HG03521 (cell line): ENCODE measurements around the gene MYBPC2.
"Not testable (repeated sequence)": the region's sequence is repeated elsewhere in the genome, so short reads cannot be mapped to it uniquely, and the experiment has no call there.

Experiments
- ATAC-seq: cut with Tn5 transposase; IDR thresholded peaks from one replicate; pipeline ENCODE4 v1.9.1; 2021; ENCODE audit warnings: mild to moderate bottlenecking, moderate library complexity; ENCODE audit not compliant: unreplicated experiment

Gene MYBPC2

DNA sequence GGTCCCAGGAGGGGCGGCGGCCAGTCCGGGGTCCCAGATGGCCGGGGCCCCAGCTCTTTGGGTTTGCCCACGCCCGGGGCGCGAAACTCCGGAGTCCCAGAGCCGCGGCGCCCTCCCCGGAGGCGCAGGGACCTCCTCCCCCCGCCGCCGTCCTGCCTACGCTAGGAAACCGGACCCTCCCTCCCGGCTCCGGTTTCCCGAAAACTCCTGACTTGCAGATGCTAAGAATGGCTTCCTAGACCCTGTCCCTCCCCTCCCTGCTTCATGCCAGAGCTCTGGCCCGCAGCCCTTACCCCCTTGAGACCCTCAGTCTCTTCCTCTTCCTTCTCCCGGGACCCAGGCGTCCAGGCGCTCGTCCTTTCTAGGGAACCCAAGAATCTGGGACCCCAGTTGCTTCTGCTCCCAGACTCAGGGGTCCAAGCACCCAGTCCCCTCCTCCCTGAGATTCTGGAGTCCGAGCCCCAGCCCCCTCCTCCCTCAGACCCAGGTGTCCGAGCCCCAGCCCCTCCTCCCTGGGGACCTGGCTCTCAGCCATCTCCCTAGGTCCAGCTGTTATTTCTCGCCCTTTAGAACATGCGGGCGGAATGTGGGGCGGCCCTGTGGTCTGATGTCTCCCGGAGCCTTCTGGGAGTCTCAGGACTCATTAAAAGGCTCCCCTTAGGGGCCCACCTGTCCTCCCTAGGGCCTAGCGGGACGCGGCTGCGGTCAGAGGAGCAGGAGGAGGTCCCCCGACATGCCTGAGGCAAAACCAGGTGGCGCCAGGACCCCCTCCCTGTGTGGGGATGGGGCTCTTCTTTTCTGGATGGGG, at the start of gene MYBPC2:
Gene MYBPC2, plus strand, starts transcription at position 672 of the 808 bp plus-strand sequence. Its CDS starts 62 bp downstream, at position 734.
- no peak for ATAC-seq

DNA sequence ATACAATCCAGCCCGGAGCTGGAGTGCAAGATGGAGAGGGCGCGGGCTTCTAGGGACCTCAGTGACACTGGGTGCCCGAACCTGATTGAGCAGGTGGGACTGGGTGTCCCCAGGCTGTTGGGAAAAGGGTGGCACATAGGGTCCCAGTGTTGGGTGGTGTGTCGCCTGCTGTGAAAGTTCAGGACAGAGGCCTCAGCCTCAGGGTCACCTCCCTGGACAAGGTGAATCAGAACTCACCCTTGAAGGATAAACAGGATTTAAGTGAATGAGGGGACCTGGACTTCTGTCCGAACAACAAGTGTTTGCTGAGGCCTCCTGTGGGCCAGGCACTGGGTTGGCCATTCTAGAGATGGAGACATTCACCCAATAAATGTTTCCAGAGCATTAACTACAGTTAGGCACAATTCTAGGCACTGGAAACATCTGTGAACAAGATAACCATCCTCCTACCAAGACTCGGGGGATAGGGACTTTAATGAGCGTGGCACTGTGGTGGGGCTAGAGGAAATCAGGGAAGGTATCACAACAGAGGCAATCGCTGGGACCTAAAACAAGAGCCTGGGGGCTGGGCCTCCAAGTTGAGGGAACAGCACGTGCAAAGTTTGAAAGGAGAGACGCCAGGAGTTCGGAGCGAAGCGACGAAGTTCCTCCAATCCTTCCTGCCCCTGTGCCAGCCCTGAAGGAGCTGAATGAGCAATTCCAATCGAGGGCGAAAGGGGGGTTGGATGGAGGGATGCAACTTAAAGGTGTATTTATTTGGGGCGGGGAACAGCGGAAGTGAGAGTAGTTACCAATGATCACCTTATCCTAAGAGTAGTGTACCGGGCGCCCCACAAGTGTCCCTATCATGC, 49.5 kb upstream of the MYBPC2 start:
- no peak for ATAC-seq

DNA sequence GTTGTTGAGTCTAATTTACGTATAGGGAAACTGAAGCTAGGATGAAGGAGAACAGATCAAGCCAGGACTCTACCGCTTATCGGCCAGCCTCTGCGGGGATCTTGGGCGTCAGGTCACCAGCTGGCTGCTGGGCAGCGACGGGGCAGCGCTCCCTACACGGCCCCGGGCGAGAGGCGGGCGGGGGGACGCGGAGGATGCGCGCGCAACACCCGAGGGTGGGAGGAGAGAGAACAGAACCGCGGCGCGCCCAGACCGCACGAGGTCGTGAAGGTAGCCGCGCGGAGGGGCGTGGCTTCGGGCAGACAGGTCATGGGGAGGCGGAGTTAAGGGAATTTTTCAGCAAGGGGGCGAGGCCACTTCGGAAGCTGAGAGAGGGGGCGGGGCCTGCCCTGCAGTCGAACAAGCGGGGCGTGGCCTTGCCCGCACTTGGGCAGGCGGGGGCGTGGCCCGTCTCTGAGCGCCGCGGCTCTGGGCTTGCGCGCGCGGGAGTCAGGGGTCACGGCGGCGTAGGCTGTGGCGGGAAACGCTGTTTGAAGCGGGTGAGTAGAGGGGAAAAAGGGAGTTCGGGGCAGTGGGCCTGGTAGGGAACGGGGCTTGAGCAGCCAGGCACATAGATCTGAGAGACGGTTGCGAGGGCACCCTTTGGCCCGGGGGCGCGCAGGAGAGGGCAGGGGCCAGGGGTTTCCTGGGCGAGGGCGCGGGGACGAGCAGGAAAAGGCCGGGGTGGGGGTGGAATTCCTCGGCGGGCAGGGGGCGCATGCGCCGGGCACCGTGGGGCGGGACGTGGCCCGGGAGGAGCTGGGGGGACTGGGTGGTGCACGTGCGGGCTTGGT, 48.6 kb upstream of the MYBPC2 start, which contains the start of gene POLD1:
Gene POLD1, plus strand, starts transcription at position 496 of the 833 bp plus-strand sequence. CDS start 14,505 bp downstream, outside the sequence.
- peak; percentile 85 for ATAC-seq

DNA sequence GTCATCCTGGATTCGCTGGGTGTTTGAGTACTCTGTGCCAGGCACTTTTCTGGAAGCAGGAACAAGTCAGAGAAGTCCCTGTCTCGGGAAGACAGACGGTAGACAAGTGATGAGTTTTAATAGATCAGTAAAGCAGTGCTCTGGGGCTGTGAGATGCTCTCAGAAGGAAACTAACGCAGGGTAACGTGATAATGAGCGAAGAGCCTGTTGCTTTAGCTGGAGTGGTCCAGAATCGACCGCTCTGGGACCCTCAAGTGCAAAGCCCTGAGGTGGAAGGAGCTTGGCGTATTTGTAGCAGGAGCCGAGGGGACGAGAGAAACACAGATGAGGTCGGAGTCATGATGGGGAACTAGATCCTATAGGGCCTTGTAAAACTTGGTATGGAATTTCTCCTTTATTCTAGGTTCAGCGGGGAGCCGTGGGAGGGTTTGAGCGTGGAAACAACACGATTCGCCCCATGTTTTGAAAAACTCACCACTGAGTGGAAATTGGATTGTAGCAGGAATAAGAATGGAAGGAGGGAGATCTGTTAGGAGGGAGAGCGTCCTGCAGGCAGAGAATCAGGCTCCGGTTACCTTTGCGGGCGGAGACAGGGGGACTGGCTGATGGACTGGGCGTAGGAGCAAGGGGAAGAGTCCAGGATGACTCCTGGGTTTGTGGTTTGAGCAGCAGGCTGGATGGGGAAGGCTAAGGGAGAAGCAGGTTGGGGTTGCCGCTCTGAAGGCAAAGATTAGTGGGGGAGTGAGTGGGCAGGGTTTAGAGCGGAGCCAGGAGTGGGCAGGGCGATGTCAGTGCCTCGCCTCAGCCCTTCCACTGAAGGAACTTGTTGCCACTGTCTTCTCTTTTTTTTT, 47.8 kb upstream of the MYBPC2 start:
- ATAC-seq: no peak

DNA sequence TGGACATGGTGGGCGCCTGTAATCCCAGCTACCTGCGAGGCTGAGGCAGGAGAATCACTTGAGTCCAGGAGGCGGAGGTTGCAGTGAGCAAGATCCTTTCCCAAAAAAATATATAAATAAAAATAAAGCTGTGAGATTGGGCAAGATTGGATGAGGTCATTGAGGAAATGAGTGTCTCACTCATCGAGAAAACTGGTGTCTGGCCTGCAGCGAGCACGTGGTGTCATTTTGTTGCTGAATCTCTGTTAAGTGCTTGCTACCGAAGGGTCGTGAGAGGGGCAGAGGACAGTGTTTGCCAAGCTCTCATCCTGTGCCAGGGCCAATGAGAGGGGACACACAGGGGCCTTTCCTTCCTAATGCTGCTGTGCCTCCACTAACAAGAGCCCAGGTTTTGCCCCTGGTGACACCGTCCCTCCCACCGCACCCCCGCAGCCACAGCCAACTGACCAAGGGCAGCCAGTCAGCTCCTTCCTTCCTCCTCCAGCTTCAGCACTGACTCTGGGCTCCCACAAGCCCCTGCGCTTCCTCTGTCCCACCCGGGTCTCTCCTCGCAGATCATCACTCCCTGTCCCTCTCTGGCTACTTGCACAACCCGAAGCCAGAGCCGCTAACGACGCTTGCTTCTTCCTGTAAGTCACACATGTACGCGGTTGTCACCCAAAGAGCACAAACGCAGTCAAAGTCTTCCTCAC, 45.4 kb upstream of the MYBPC2 start:
- no peak for ATAC-seq

- no peak for ATAC-seq
Observed at GRCh38 chr19:50387868-50388245, 44.8 kb upstream of the MYBPC2 start.

- not testable (repeated sequence) for ATAC-seq
Observed at GRCh38 chr19:50390295-50390694, 42.4 kb upstream of the MYBPC2 start.

- ATAC-seq: not testable (repeated sequence)
Observed at GRCh38 chr19:50390952-50391351, 41.7 kb upstream of the MYBPC2 start.

GRCh38 chr19:50392759-50393158, 39.9 kb upstream of the MYBPC2 start:
- no peak for ATAC-seq

DNA sequence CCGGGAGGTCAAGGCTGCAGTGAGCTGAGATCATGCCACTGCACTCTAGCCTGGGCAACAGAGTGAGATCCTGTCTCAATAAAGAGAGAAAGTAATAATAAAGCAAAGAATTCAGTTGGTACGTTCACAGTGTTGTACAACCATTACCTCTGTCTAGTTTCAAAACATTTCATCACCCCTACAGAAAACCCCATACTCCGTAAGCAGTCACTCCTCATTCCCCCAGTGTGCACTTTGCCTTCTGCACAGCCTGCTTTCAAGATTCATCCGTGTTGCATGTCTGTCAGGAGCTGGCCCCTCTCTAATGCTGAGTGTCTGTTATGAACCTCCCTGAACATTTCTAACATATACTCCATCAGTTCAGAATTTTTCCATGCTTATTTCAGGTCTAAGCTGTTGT, 39.1 kb upstream of the MYBPC2 start:
- ATAC-seq: no peak

- ATAC-seq: no peak
Observed at GRCh38 chr19:50394017-50394416, 38.7 kb upstream of the MYBPC2 start.

- ATAC-seq: no peak
Observed at GRCh38 chr19:50398675-50399367, 33.9 kb upstream of the MYBPC2 start.

DNA sequence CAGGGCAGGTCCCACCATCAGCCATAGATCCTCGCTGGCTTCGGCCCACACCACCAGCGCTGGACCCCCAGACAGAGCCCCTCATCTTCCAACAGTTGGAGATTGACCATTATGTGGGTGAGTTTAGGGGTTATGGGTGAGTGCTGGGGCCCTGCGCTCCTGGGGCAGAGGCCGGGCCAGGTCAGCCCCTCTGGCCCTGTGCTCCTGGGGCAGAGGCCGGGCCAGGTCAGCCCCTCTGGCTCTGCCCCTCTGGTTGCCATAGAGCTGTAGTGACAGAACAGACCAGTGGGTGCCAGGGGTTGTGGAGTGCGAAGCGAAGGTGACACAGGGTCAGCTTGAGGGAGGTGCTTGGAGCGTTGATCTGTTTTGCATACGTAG, 33.3 kb upstream of the MYBPC2 start:
- no peak for ATAC-seq

GRCh38 chr19:50401605-50402450, 30.9 kb upstream of the MYBPC2 start:
- no peak for ATAC-seq

GRCh38 chr19:50402544-50403301, 30.0 kb upstream of the MYBPC2 start:
- no peak for ATAC-seq

GRCh38 chr19:50406156-50406820, 26.4 kb upstream of the MYBPC2 start:
- no peak for ATAC-seq

DNA sequence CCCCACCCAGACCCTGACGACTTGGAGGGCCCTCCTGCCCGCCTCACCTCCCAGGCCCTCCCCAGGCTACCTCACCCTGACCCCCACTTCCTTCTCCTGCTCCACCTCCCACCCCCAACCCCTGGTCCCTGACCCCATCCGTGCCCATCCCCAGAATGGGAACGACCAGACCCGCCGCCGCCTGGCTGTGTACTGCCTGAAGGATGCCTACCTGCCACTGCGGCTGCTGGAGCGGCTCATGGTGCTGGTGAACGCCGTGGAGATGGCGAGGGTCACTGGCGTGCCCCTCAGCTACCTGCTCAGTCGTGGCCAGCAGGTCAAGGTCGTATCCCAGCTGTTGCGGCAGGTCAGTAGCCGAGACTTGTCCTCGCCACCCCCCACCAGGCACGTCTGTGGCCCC, 25.9 kb upstream of the MYBPC2 start:
- no peak for ATAC-seq
